ENCODE measurements around the gene JOSD1. TPM values are rescaled to one million over a fixed set of nuclear protein-coding genes. Genes with fewer than 3 reads are reported as not detected.

JOSD1 gene
- total and polyA plus RNA-seq, 4 experiments from 2014 or later, result 8.0 to 65.4 (median 37.1) TPM

GRCh38 chr22:38656256-38657044 is 44.3 kb downstream of the JOSD1 start, which contains the start of the genes CBY1 and FAM227A:
TSS of gene CBY1 (plus strand) at chr22:38656638. CDS start at chr22:38668055, 11,417 bp downstream.
TSS of gene FAM227A (minus strand) at chr22:38656392. CDS start at chr22:38650168, 6,224 bp downstream.
- H3K9me3 ChIP-seq (ENCODE audit: control insufficient read depth in 1 of 2, low read length in 2 of 2), result no peaks in the 10 kb centered on the region
- H3K36me3 ChIP-seq (ENCODE audit: insufficient read depth, low read length), result no peaks in the 10 kb centered on the region
- no peaks in the 10 kb centered on the region for H3K27me3 Mint-ChIP-seq
- POLR2A ChIA-PET (ENCODE audit: partially characterized antibody), result interaction anchor here (0.7 to 3.0 kb wide), 7 partner anchors 9 to 99 kb away, joined by 3 to 26 read pairs (median 5); partner anchors contain the start of genes DMC1, GTPBP1, SUN2 and TOMM22
- H3K4me3 ChIP-seq (ENCODE audit: low read length in 2 of 2), result peak within 1 kb of the TSS; percentile 90 to 98
- no peaks in the 10 kb centered on the region for H3K9me3 Mint-ChIP-seq
- no peaks in the 10 kb centered on the region for H3K27me3 ChIP-seq (ENCODE audit: insufficient read depth, low read length)
- intact Hi-C loops (cut with micrococcal nuclease), result loop anchor here (1.0 to 2.0 kb wide), 4 partner anchors 25 to 604 kb away; partner anchors contain the start of genes DMC1, JOSD1 and TOMM22
- H3K36me3 Mint-ChIP-seq, result peaks cover 0 to 6% of the 10 kb centered on the region in 2 donors
- H3K4me1 ChIP-seq (ENCODE audit: insufficient read depth, low read length), result peaks cover 16% of the 10 kb centered on the region
- CTCF ChIA-PET (ENCODE audit: partially characterized antibody), result interaction anchor here (0.8 to 1.6 kb wide), 2 partner anchors 25 to 742 kb away, joined by 3 to 7 read pairs; partner anchors contain the start of gene TOMM22
- H3K27ac Mint-ChIP-seq, result peak within 1 kb of the TSS; percentile 98 to 100 (median 99)
- peak within 1 kb of the TSS; percentile 88 for H3K27ac ChIP-seq (ENCODE audit: low read depth, low read length)
- DNase-seq, result peak; percentile 85 to 92 (median 86)
- H3K4me3 Mint-ChIP-seq, result peak within 1 kb of the TSS; percentile 93 to 99 (median 96)
- H3K4me1 Mint-ChIP-seq, result peaks cover 10 to 24% (median 19%) of the 10 kb centered on the region in 4 donors

- peak overlapping the region; percentile 88 for H3K27ac ChIP-seq (ENCODE audit: low read depth, low read length)
- H3K4me3 ChIP-seq (ENCODE audit: low read length in 2 of 2), result peak overlapping the region; percentile 90 to 98
- Mint-ChIP-seq H3K9me3 (no peaks in the 10 kb centered on the region), H3K36me3 (peaks cover 0 to 6% of the 10 kb centered on the region in 2 donors), H3K27me3 (no peaks in the 10 kb centered on the region), H3K27ac (peak overlapping the region; percentile 98 to 100 (median 99)), H3K4me1 (peaks cover 10 to 24% (median 19%) of the 10 kb centered on the region in 4 donors), H3K4me3 (peak overlapping the region; percentile 93 to 99 (median 96))
- no peaks in the 10 kb centered on the region for H3K36me3 ChIP-seq (ENCODE audit: insufficient read depth, low read length)
- H3K27me3 ChIP-seq (ENCODE audit: insufficient read depth, low read length), result no peaks in the 10 kb centered on the region
- CTCF ChIA-PET (ENCODE audit: partially characterized antibody), result no interaction called here
- POLR2A ChIA-PET (ENCODE audit: partially characterized antibody), result interaction anchor here (3.0 kb wide), 1 partner anchor 26 kb away, joined by 26 read pairs; the partner anchor contains the start of gene TOMM22
- intact Hi-C loops (cut with micrococcal nuclease), result loop anchor here (1.0 to 2.0 kb wide), 4 partner anchors 26 to 603 kb away; partner anchors contain the start of genes DMC1, JOSD1 and TOMM22
- DNase-seq, result no peak
- no peaks in the 10 kb centered on the region for H3K9me3 ChIP-seq (ENCODE audit: control insufficient read depth in 1 of 2, low read length in 2 of 2)
- peaks cover 16% of the 10 kb centered on the region for H3K4me1 ChIP-seq (ENCODE audit: insufficient read depth, low read length)
Observed at GRCh38 chr22:38655519-38656255, 45.1 kb downstream of the JOSD1 start.

- Mint-ChIP-seq H3K27ac (peak overlapping the region in 2 of 7 donors; percentile 23 to 60), H3K27me3 (no peaks in the 10 kb centered on the region), H3K4me3 (peak overlapping the region in 2 of 8 donors; percentile 18 to 22), H3K36me3 (peaks cover 0 to 5% of the 10 kb centered on the region in 2 donors), H3K9me3 (no peaks in the 10 kb centered on the region), H3K4me1 (peaks cover 9 to 23% (median 18%) of the 10 kb centered on the region in 4 donors)
- DNase-seq, result no peak
- ChIA-PET CTCF (ENCODE audit: partially characterized antibody) (interaction anchor here (0.7 kb wide), 1 partner anchor 27 kb away, joined by 4 read pairs; no protein-coding TSS in a partner anchor), POLR2A (ENCODE audit: partially characterized antibody) (no interaction called here)
- Histone ChIP-seq H3K36me3 (ENCODE audit: insufficient read depth, low read length) (no peaks in the 10 kb centered on the region), H3K4me1 (ENCODE audit: insufficient read depth, low read length) (peaks cover 16% of the 10 kb centered on the region), H3K9me3 (ENCODE audit: control insufficient read depth in 1 of 2, low read length in 2 of 2) (no peaks in the 10 kb centered on the region), H3K27me3 (ENCODE audit: insufficient read depth, low read length) (no peaks in the 10 kb centered on the region), H3K4me3 (ENCODE audit: low read length in 2 of 2) (no peak overlapping the region), H3K27ac (ENCODE audit: low read depth, low read length) (no peak overlapping the region)
- intact Hi-C loops (cut with micrococcal nuclease), result no loop called here
Observed at GRCh38 chr22:38653741-38654140, 47.0 kb downstream of the JOSD1 start.

GRCh38 chr22:38652859-38653258 is 47.9 kb downstream of the JOSD1 start:
- no peaks in the 10 kb centered on the region for H3K36me3 ChIP-seq (ENCODE audit: insufficient read depth, low read length)
- Mint-ChIP-seq H3K27me3 (no peaks in the 10 kb centered on the region), H3K4me1 (peaks cover 7 to 22% (median 16%) of the 10 kb centered on the region in 4 donors), H3K9me3 (no peaks in the 10 kb centered on the region), H3K27ac (no peak overlapping the region), H3K4me3 (no peak overlapping the region), H3K36me3 (peaks cover 0 to 5% of the 10 kb centered on the region in 2 donors)
- H3K4me1 ChIP-seq (ENCODE audit: insufficient read depth, low read length), result peaks cover 16% of the 10 kb centered on the region
- POLR2A ChIA-PET (ENCODE audit: partially characterized antibody), result no interaction called here
- H3K9me3 ChIP-seq (ENCODE audit: control insufficient read depth in 1 of 2, low read length in 2 of 2), result no peaks in the 10 kb centered on the region
- DNase-seq, result no peak
- intact Hi-C loops (cut with micrococcal nuclease), result no loop called here
- CTCF ChIA-PET (ENCODE audit: partially characterized antibody), result interaction anchor here (0.7 kb wide), 2 partner anchors 253 to 358 kb away, joined by 3 to 5 read pairs; no protein-coding TSS in a partner anchor
- H3K27me3 ChIP-seq (ENCODE audit: insufficient read depth, low read length), result no peaks in the 10 kb centered on the region
- no peak overlapping the region for H3K27ac ChIP-seq (ENCODE audit: low read depth, low read length)
- H3K4me3 ChIP-seq (ENCODE audit: low read length in 2 of 2), result no peak overlapping the region

- H3K27ac Mint-ChIP-seq, result no peak overlapping the region
Observed at GRCh38 chr22:38649841-38650522, 50.8 kb downstream of the JOSD1 start.

GRCh38 chr22:38645430-38645829 is 55.3 kb downstream of the JOSD1 start:
- Mint-ChIP-seq H3K27ac (no peak overlapping the region), H3K36me3 (no peaks in the 10 kb centered on the region), H3K9me3 (no peaks in the 10 kb centered on the region), H3K27me3 (peaks cover 5 to 7% of the 10 kb centered on the region in 2 donors), H3K4me3 (peak overlapping the region in 1 of 8 donors; percentile 18), H3K4me1 (no peaks in the 10 kb centered on the region)
- H3K27ac ChIP-seq (ENCODE audit: low read depth, low read length), result no peak overlapping the region
- ChIA-PET POLR2A (ENCODE audit: partially characterized antibody) (no interaction called here), CTCF (ENCODE audit: partially characterized antibody) (no interaction called here)
- DNase-seq, result no peak
- H3K36me3 ChIP-seq (ENCODE audit: insufficient read depth, low read length), result no peaks in the 10 kb centered on the region
- H3K4me1 ChIP-seq (ENCODE audit: insufficient read depth, low read length), result no peaks in the 10 kb centered on the region
- no peaks in the 10 kb centered on the region for H3K27me3 ChIP-seq (ENCODE audit: insufficient read depth, low read length)
- H3K4me3 ChIP-seq (ENCODE audit: low read length in 2 of 2), result no peak overlapping the region
- H3K9me3 ChIP-seq (ENCODE audit: control insufficient read depth in 1 of 2, low read length in 2 of 2), result no peaks in the 10 kb centered on the region
- intact Hi-C loops (cut with micrococcal nuclease), result no loop called here

More at GRCh38 chr22:38649841-38650522, 50.8 kb downstream of the JOSD1 start:
- no peaks in the 10 kb centered on the region for H3K27me3 ChIP-seq (ENCODE audit: insufficient read depth, low read length)
- Mint-ChIP-seq H3K9me3 (no peaks in the 10 kb centered on the region), H3K4me3 (no peak overlapping the region), H3K4me1 (peaks cover 0 to 6% (median 0%) of the 10 kb centered on the region in 4 donors), H3K27me3 (no peaks in the 10 kb centered on the region), H3K36me3 (no peaks in the 10 kb centered on the region)
- no peak overlapping the region for H3K4me3 ChIP-seq (ENCODE audit: low read length in 2 of 2)
- no peaks in the 10 kb centered on the region for H3K9me3 ChIP-seq (ENCODE audit: control insufficient read depth in 1 of 2, low read length in 2 of 2)
- H3K27ac ChIP-seq (ENCODE audit: low read depth, low read length), result no peak overlapping the region
- H3K4me1 ChIP-seq (ENCODE audit: insufficient read depth, low read length), result no peaks in the 10 kb centered on the region
- POLR2A ChIA-PET (ENCODE audit: partially characterized antibody), result no interaction called here
- CTCF ChIA-PET (ENCODE audit: partially characterized antibody), result no interaction called here
- no peak for DNase-seq
- no peaks in the 10 kb centered on the region for H3K36me3 ChIP-seq (ENCODE audit: insufficient read depth, low read length)
- intact Hi-C loops (cut with micrococcal nuclease), result no loop called here
